Gastroesophageal sphincter (tissue), 3 donors: ENCODE results near the gene SGPL1.

Experiments
- CTCF ChIP-seq, 4 experiments: fragments of 200-600 bp in 2 of 4; fragments of 450-650 bp in 2 of 4; sonication (generic) in 1 of 4; IDR thresholded peaks; one replicate each; pipeline ENCODE4 v1.5.1; 2017 to 2019; ENCODE audit warnings: antibody characterized with exemption in 4 of 4, mild to moderate bottlenecking in 2 of 4, moderate library complexity in 2 of 4
- EP300 ChIP-seq: sonication (generic); formaldehyde crosslinking; IDR thresholded peaks from one replicate; pipeline ENCODE4 v1.6.1; 2017; ENCODE audit warnings: antibody characterized with exemption, mild to moderate bottlenecking
- POLR2A ChIP-seq, 2 donors: fragments of 450-650 bp; IDR thresholded peaks; one replicate each; pipeline ENCODE4 v1.6.1; 2017; ENCODE audit warnings: antibody characterized with exemption in 2 of 2, mild to moderate bottlenecking in 2 of 2, moderate library complexity in 1 of 2
- POLR2AphosphoS5 ChIP-seq: sonication (generic); formaldehyde crosslinking; IDR thresholded peaks from one replicate; pipeline ENCODE4 v1.6.1; 2017; ENCODE audit warnings: antibody characterized with exemption

GRCh38 chr10:70927189-70927943 lies 111.6 kb downstream of the SGPL1 start:
- TF ChIP-seq CTCF (IDR thresholded peaks at IDR 0.05), result no peak
- no peak for TF ChIP-seq POLR2A (IDR thresholded peaks at IDR 0.05)
- no peak for TF ChIP-seq POLR2AphosphoS5
- TF ChIP-seq EP300, result no peak
